ENCODE results near the gene CAMK2B. TPM values are rescaled to one million over a fixed set of nuclear protein-coding genes. Genes with fewer than 3 reads are reported as not detected.

CAMK2B gene
- total RNA-seq, 1 donor from 2014 or later: 0.09 TPM

GRCh38 chr7:44346063-44346462 lies 20.7 kb upstream of the CAMK2B start:
- Mint-ChIP-seq H3K9me3 (no peaks in the 10 kb centered on the region), H3K27me3 (ENCODE audit: insufficient read depth, low read depth) (peaks cover 3% of the 10 kb centered on the region), H3K27ac (no peak overlapping the region), H3K36me3 (no peaks in the 10 kb centered on the region), H3K4me3 (no peak overlapping the region), H3K4me1 (no peaks in the 10 kb centered on the region)
- Histone ChIP-seq H3K9ac (no peak overlapping the region), H3K27me3 (peaks cover 15% of the 10 kb centered on the region), H4K20me1 (ENCODE audit: low read depth) (no peaks in the 10 kb centered on the region), H3K27ac (no peak overlapping the region), H3K4me1 (no peaks in the 10 kb centered on the region), H3F3A (ENCODE audit: low read depth) (no peaks in the 10 kb centered on the region), H3K4me3 (no peak overlapping the region), H3K4me2 (no peak overlapping the region), H3K79me2 (ENCODE audit: low read depth) (no peaks in the 10 kb centered on the region), H3K36me3 (no peaks in the 10 kb centered on the region), H3K9me3 (ENCODE audit: low read depth) (no peaks in the 10 kb centered on the region), H2AFZ (replicated peaks) (no peak overlapping the region)
- TF ChIP-seq EZH2 (IDR thresholded peaks at IDR 0.05): no peak
- no peak for DNase-seq (ENCODE audit: low spot score)

GRCh38 chr7:44341401-44341800 lies 16.0 kb upstream of the CAMK2B start:
- H3K4me1 Mint-ChIP-seq: no peaks in the 10 kb centered on the region
- H3K27me3 ChIP-seq: peaks cover 39% of the 10 kb centered on the region
- H2AFZ ChIP-seq (replicated peaks): no peak overlapping the region
- no peaks in the 10 kb centered on the region for H3K36me3 ChIP-seq
- H3K9me3 Mint-ChIP-seq: peaks cover 7% of the 10 kb centered on the region
- no peaks in the 10 kb centered on the region for H3F3A ChIP-seq (ENCODE audit: low read depth)
- DNase-seq (ENCODE audit: low spot score): no peak
- peaks cover 2% of the 10 kb centered on the region for H3K27me3 Mint-ChIP-seq (ENCODE audit: insufficient read depth, low read depth)
- H3K27ac ChIP-seq: no peak overlapping the region
- no peak overlapping the region for H3K4me3 ChIP-seq
- no peaks in the 10 kb centered on the region for H4K20me1 ChIP-seq (ENCODE audit: low read depth)
- H3K9ac ChIP-seq: no peak overlapping the region
- no peaks in the 10 kb centered on the region for H3K4me1 ChIP-seq
- H3K4me3 Mint-ChIP-seq: no peak overlapping the region
- H3K36me3 Mint-ChIP-seq: no peaks in the 10 kb centered on the region
- H3K79me2 ChIP-seq (ENCODE audit: low read depth): no peaks in the 10 kb centered on the region
- H3K4me2 ChIP-seq: no peak overlapping the region
- H3K27ac Mint-ChIP-seq: no peak overlapping the region
- TF ChIP-seq CTCF (IDR thresholded peaks at IDR 0.05): no peak
- TF ChIP-seq EZH2 (IDR thresholded peaks at IDR 0.05): no peak
- TF ChIP-seq EZH2phosphoT487 (IDR thresholded peaks at IDR 0.05): no peak
- no peaks in the 10 kb centered on the region for H3K9me3 ChIP-seq (ENCODE audit: low read depth)

GRCh38 chr7:44338600-44338999 lies 13.2 kb upstream of the CAMK2B start:
- H3K4me1 ChIP-seq: no peaks in the 10 kb centered on the region
- H2AFZ ChIP-seq (replicated peaks): no peak overlapping the region
- no peaks in the 10 kb centered on the region for H3F3A ChIP-seq (ENCODE audit: low read depth)
- H3K27me3 ChIP-seq: peaks cover 24% of the 10 kb centered on the region
- no peaks in the 10 kb centered on the region for H3K79me2 ChIP-seq (ENCODE audit: low read depth)
- DNase-seq (ENCODE audit: low spot score): no peak
- H3K4me3 Mint-ChIP-seq: no peak overlapping the region
- H3K36me3 ChIP-seq: no peaks in the 10 kb centered on the region
- no peak for TF ChIP-seq EZH2phosphoT487 (IDR thresholded peaks at IDR 0.05)
- no peak for TF ChIP-seq EZH2 (IDR thresholded peaks at IDR 0.05)
- no peak for TF ChIP-seq CTCF (IDR thresholded peaks at IDR 0.05)
- H3K36me3 Mint-ChIP-seq: no peaks in the 10 kb centered on the region
- no peak overlapping the region for H3K9ac ChIP-seq
- no peak overlapping the region for H3K27ac Mint-ChIP-seq
- peaks cover 3% of the 10 kb centered on the region for H3K27me3 Mint-ChIP-seq (ENCODE audit: insufficient read depth, low read depth)
- H3K9me3 ChIP-seq (ENCODE audit: low read depth): no peaks in the 10 kb centered on the region
- H3K9me3 Mint-ChIP-seq: peaks cover 7% of the 10 kb centered on the region
- no peak overlapping the region for H3K4me2 ChIP-seq
- no peaks in the 10 kb centered on the region for H4K20me1 ChIP-seq (ENCODE audit: low read depth)
- no peak overlapping the region for H3K27ac ChIP-seq
- no peaks in the 10 kb centered on the region for H3K4me1 Mint-ChIP-seq
- no peak overlapping the region for H3K4me3 ChIP-seq

- peaks cover 24% of the 10 kb centered on the region for H3K27me3 ChIP-seq
- no peaks in the 10 kb centered on the region for H4K20me1 ChIP-seq (ENCODE audit: low read depth)
- DNase-seq (ENCODE audit: low spot score): no peak
- no peak overlapping the region for H3K4me3 ChIP-seq
- no peaks in the 10 kb centered on the region for H3K36me3 Mint-ChIP-seq
- no peaks in the 10 kb centered on the region for H3K4me1 ChIP-seq
- peak overlapping the region; percentile 5 for H2AFZ ChIP-seq (replicated peaks)
- peaks cover 7% of the 10 kb centered on the region for H3K9me3 Mint-ChIP-seq
- no peak for TF ChIP-seq EZH2 (IDR thresholded peaks at IDR 0.05)
- no peak for TF ChIP-seq CTCF (IDR thresholded peaks at IDR 0.05)
- TF ChIP-seq EZH2phosphoT487 (IDR thresholded peaks at IDR 0.05): no peak
- no peak overlapping the region for H3K9ac ChIP-seq
- no peak overlapping the region for H3K4me2 ChIP-seq
- H3K27me3 Mint-ChIP-seq (ENCODE audit: insufficient read depth, low read depth): peaks cover 6% of the 10 kb centered on the region
- no peak overlapping the region for H3K27ac Mint-ChIP-seq
- H3K4me3 Mint-ChIP-seq: no peak overlapping the region
- H3K27ac ChIP-seq: no peak overlapping the region
- H3K36me3 ChIP-seq: no peaks in the 10 kb centered on the region
- no peaks in the 10 kb centered on the region for H3K79me2 ChIP-seq (ENCODE audit: low read depth)
- H3F3A ChIP-seq (ENCODE audit: low read depth): no peaks in the 10 kb centered on the region
- no peaks in the 10 kb centered on the region for H3K9me3 ChIP-seq (ENCODE audit: low read depth)
- H3K4me1 Mint-ChIP-seq: no peaks in the 10 kb centered on the region
These were observed 11.1 kb upstream of the CAMK2B start for GRCh38 chr7:44336491-44336890.
